ENCODE results near the gene CDCA7. TPM values are rescaled to one million over a fixed set of nuclear protein-coding genes. Genes with fewer than 3 reads are reported as not detected.

The CDCA7 gene
- total RNA-seq, 6 donors from 2014 or later = 0.46 to 3.1 (median 1.0) TPM; not detected in 1

- Histone ChIP-seq H3K4me3 (no peak overlapping the region), H3K27me3 (peaks cover 0 to 19% (median 0%) of the 10 kb centered on the region in 4 donors), H3K27ac (no peak overlapping the region), H3K36me3 (no peaks in the 10 kb centered on the region), H3K9me3 (no peaks in the 10 kb centered on the region), H3K4me1 (peaks cover 3 to 10% (median 8%) of the 10 kb centered on the region in 4 donors)
- 87 to 89% methylated on average over 4 of the region's 4 CpGs for WGBS, 2 donors
- DNase-seq = no peak
- TF ChIP-seq POLR2AphosphoS5 (IDR thresholded peaks at IDR 0.05) = no peak
- no peak for TF ChIP-seq CTCF (IDR thresholded peaks at IDR 0.05)
- no peak for TF ChIP-seq POLR2A (IDR thresholded peaks at IDR 0.05)
- TF ChIP-seq EP300 (IDR thresholded peaks at IDR 0.05) = no peak
- no peak for ATAC-seq (ENCODE audit: low FRiP score in 2 of 2)
Observed at GRCh38 chr2:173399229-173399628, 44.6 kb downstream of the CDCA7 start.

GRCh38 chr2:173400760-173401159, 46.1 kb downstream of the CDCA7 start:
- Histone ChIP-seq H3K36me3 (no peaks in the 10 kb centered on the region), H3K4me3 (no peak overlapping the region), H3K9me3 (no peaks in the 10 kb centered on the region), H3K27me3 (peaks cover 0 to 19% (median 0%) of the 10 kb centered on the region in 4 donors), H3K4me1 (peaks cover 3 to 10% (median 8%) of the 10 kb centered on the region in 4 donors), H3K27ac (no peak overlapping the region)
- no peak for ATAC-seq (ENCODE audit: low FRiP score in 2 of 2)
- no peak for TF ChIP-seq POLR2AphosphoS5 (IDR thresholded peaks at IDR 0.05)
- no peak for DNase-seq
- WGBS, 2 donors = 13 to 17% methylated on average over 4 of the region's 4 CpGs

GRCh38 chr2:173401716-173402326, 47.1 kb downstream of the CDCA7 start:
- H3K36me3 ChIP-seq = no peaks in the 10 kb centered on the region
- no peak overlapping the region for H3K27ac ChIP-seq
- no peaks in the 10 kb centered on the region for H3K9me3 ChIP-seq
- 15% methylated on average over 7 of the region's 7 CpGs for WGBS, 2 donors
- DNase-seq (no peak), ATAC-seq (ENCODE audit: low FRiP score in 2 of 2) (peak in 1 of 2 donors; percentile 35)
- TF ChIP-seq POLR2A (IDR thresholded peaks at IDR 0.05) (no peak), CTCF (IDR thresholded peaks at IDR 0.05) (no peak), EP300 (IDR thresholded peaks at IDR 0.05) (no peak), POLR2AphosphoS5 (IDR thresholded peaks at IDR 0.05) (no peak)
- H3K27me3 ChIP-seq = peaks cover 0 to 19% (median 0%) of the 10 kb centered on the region in 4 donors
- peaks cover 3 to 10% (median 8%) of the 10 kb centered on the region in 4 donors for H3K4me1 ChIP-seq
- H3K4me3 ChIP-seq = no peak overlapping the region

- H3K27ac ChIP-seq = no peak overlapping the region
- WGBS, 2 donors = 5 to 13% methylated on average over 9 to 21 of the region's 21 CpGs
- ATAC-seq (ENCODE audit: low FRiP score in 2 of 2) = peak; percentile 88 to 95
- peaks cover 3 to 10% (median 8%) of the 10 kb centered on the region in 4 donors for H3K4me1 ChIP-seq
- DNase-seq = peak in 1 of 2 donors; percentile 78
- H3K4me3 ChIP-seq = no peak overlapping the region
- no peaks in the 10 kb centered on the region for H3K36me3 ChIP-seq
- H3K9me3 ChIP-seq = no peaks in the 10 kb centered on the region
- TF ChIP-seq CTCF (IDR thresholded peaks at IDR 0.05) (peak; percentile 69 to 86 (median 78)), EP300 (IDR thresholded peaks at IDR 0.05) (no peak)
- peaks cover 0 to 19% (median 0%) of the 10 kb centered on the region in 4 donors for H3K27me3 ChIP-seq
Observed at GRCh38 chr2:173402405-173402974, 47.8 kb downstream of the CDCA7 start.

GRCh38 chr2:173404841-173405750, 50.4 kb downstream of the CDCA7 start:
- no peak for ATAC-seq (ENCODE audit: low FRiP score in 2 of 2)
- TF ChIP-seq POLR2AphosphoS5 (IDR thresholded peaks at IDR 0.05) = no peak
- TF ChIP-seq POLR2A (IDR thresholded peaks at IDR 0.05) = no peak
- no peak for TF ChIP-seq CTCF (IDR thresholded peaks at IDR 0.05)
- TF ChIP-seq EP300 (IDR thresholded peaks at IDR 0.05) = no peak
- no peak overlapping the region for H3K4me3 ChIP-seq
- no peak for DNase-seq
- H3K27ac ChIP-seq = no peak overlapping the region
- H3K9me3 ChIP-seq = no peaks in the 10 kb centered on the region
- H3K36me3 ChIP-seq = no peaks in the 10 kb centered on the region
- H3K27me3 ChIP-seq = peaks cover 0 to 19% (median 0%) of the 10 kb centered on the region in 4 donors
- WGBS, 2 donors = 62 to 64% methylated on average over 8 of the region's 8 CpGs
- peaks cover 3 to 10% (median 8%) of the 10 kb centered on the region in 4 donors for H3K4me1 ChIP-seq

Measured in upper lobe of left lung (tissue), 6 donors.